HepG2 (cell line): ENCODE measurements around the gene PAK1. TPM values are rescaled to one million over a fixed set of nuclear protein-coding genes. Genes with fewer than 3 reads are reported as not detected.
A peak's percentile ranks its signal among the peaks of the same experiment; 100 is the strongest.

ENCODE experiments used
- ARNT ChIP-seq: fragments of 450-650 bp; IDR thresholded peaks from 2 replicates; pipeline ENCODE4 v1.6.1; 2017
- CBX1 ChIP-seq: IDR thresholded peaks from one replicate; pipeline ENCODE4 v1.6.1; 2016; ENCODE audit warnings: antibody characterized with exemption, low read depth
- FOSL2 ChIP-seq: sonication (generic); formaldehyde crosslinking; IDR thresholded peaks from 2 replicates; pipeline ENCODE4 v1.4.0; 2020; ENCODE audit warnings: missing genetic modification reagents
- HOMEZ ChIP-seq: IDR thresholded peaks from 2 replicates; pipeline ENCODE4 v1.6.1; 2016; ENCODE audit warnings: low read depth
- MEIS2 ChIP-seq: sonication (generic); formaldehyde crosslinking; IDR thresholded peaks from 2 replicates; pipeline ENCODE4 v1.9.0; 2021; ENCODE audit warnings: mild to moderate bottlenecking, missing genetic modification reagents
- MNT ChIP-seq: fragments of 450-650 bp; IDR thresholded peaks from 2 replicates; pipeline ENCODE4 v1.6.1; 2016
- NCOA5 ChIP-seq: sonication (generic); formaldehyde crosslinking; IDR thresholded peaks from 2 replicates; pipeline ENCODE4 v1.4.0; 2020; ENCODE audit warnings: missing genetic modification reagents
- SMAD9 ChIP-seq: sonication (generic); formaldehyde crosslinking; IDR thresholded peaks from 2 replicates; pipeline ENCODE4 v1.5.1; 2020; ENCODE audit warnings: mild to moderate bottlenecking, missing genetic modification reagents
- SRF ChIP-seq: IDR thresholded peaks from 2 replicates; pipeline ENCODE4 v1.6.1; 2011; ENCODE audit warnings: mild to moderate bottlenecking, low read depth, low read length, moderate library complexity
- THYN1 ChIP-seq: sonication (generic); formaldehyde crosslinking; IDR thresholded peaks from 2 replicates; pipeline ENCODE4 v1.8.1; 2023; ENCODE audit warnings: low read depth, mild to moderate bottlenecking, moderate library complexity, missing genetic modification reagents, borderline replicate concordance
- XBP1 ChIP-seq: sonication (generic); formaldehyde crosslinking; IDR thresholded peaks from 2 replicates; pipeline ENCODE4 v1.5.0; 2020; ENCODE audit warnings: missing genetic modification reagents
- ZNF367 ChIP-seq: sonication (generic); formaldehyde crosslinking; IDR thresholded peaks from 2 replicates; pipeline ENCODE4 v1.4.0; 2020; ENCODE audit warnings: missing genetic modification reagents, borderline replicate concordance
- ZNF7 ChIP-seq: IDR thresholded peaks from 2 replicates; pipeline ENCODE4 v1.6.1; 2016; ENCODE audit warnings: missing biosample characterization, missing genetic modification reagents
- ZNF703 ChIP-seq: sonication (generic); formaldehyde crosslinking; IDR thresholded peaks from 2 replicates; pipeline ENCODE4 v1.5.1; 2020; ENCODE audit warnings: missing genetic modification reagents, mild to moderate bottlenecking, moderate library complexity, borderline replicate concordance
- ZNF746 ChIP-seq: sonication (generic); formaldehyde crosslinking; IDR thresholded peaks from 2 replicates; pipeline ENCODE4 v1.8.0; 2022; ENCODE audit warnings: mild to moderate bottlenecking, missing genetic modification reagents
- ZNF878 ChIP-seq: sonication (generic); formaldehyde crosslinking; IDR thresholded peaks from 2 replicates; pipeline ENCODE4 v1.8.1; 2023; ENCODE audit warnings: mild to moderate bottlenecking, missing genetic modification reagents, moderate library complexity
- polyA plus RNA-seq, 8 experiments: library from polyadenylated mRNA; depleted of rRNA in 3 of 8; stranded (reverse) in 7 of 8; unstranded in 1 of 8; fragments of >200 nt; fragmentation: Illumina TruSeq in 4 of 8; extraction: Trizol in 4 of 8; gene quantifications; 2 replicates each; pipeline versions ENCODE4 v1.2.1 to v1.2.3, GENCODE V29; 2011 to 2016; ENCODE audit warnings: low read depth in 4 of 8, missing spikeins in 1 of 8, mixed read lengths in 1 of 8; ENCODE audit not compliant: insufficient read depth in 1 of 8
- total RNA-seq, 5 experiments: library from RNA; depleted of rRNA; stranded (reverse); fragments of >200 nt; fragmentation: Illumina TruSeq; extraction: Trizol; gene quantifications; 2 replicates each; pipeline ENCODE4 v1.2.3, GENCODE V29; 2016; ENCODE audit warnings: low read depth in 1 of 5
- TF ChIP-seq, protein P1 (sequence below): sonication (generic); formaldehyde crosslinking; IDR thresholded peaks from 2 replicates; pipeline ENCODE4 v1.4.0; 2020; ENCODE audit warnings: mild to moderate bottlenecking, missing genetic modification reagents
- TF ChIP-seq, protein P2 (sequence below): sonication (generic); formaldehyde crosslinking; IDR thresholded peaks from 2 replicates; pipeline ENCODE4 v1.8.1; 2023; ENCODE audit warnings: mild to moderate bottlenecking, missing genetic modification reagents, borderline replicate concordance
- TF ChIP-seq, protein P3 (sequence below): sonication (generic); formaldehyde crosslinking; IDR thresholded peaks from 2 replicates; pipeline ENCODE4 v1.4.0; 2020; ENCODE audit warnings: mild to moderate bottlenecking, missing genetic modification reagents
- TF ChIP-seq, protein P4 (sequence below): sonication (generic); formaldehyde crosslinking; IDR thresholded peaks from 2 replicates; pipeline ENCODE4 v1.5.1; 2020; ENCODE audit warnings: missing genetic modification reagents, mild to moderate bottlenecking, borderline replicate concordance

The PAK1 gene
- total and polyA plus RNA-seq, 2 of the 13 experiments (the other 11 are each of a cell fraction or from before 2014, with no cell fraction given), result 1.5 to 4.3 TPM

DNA sequence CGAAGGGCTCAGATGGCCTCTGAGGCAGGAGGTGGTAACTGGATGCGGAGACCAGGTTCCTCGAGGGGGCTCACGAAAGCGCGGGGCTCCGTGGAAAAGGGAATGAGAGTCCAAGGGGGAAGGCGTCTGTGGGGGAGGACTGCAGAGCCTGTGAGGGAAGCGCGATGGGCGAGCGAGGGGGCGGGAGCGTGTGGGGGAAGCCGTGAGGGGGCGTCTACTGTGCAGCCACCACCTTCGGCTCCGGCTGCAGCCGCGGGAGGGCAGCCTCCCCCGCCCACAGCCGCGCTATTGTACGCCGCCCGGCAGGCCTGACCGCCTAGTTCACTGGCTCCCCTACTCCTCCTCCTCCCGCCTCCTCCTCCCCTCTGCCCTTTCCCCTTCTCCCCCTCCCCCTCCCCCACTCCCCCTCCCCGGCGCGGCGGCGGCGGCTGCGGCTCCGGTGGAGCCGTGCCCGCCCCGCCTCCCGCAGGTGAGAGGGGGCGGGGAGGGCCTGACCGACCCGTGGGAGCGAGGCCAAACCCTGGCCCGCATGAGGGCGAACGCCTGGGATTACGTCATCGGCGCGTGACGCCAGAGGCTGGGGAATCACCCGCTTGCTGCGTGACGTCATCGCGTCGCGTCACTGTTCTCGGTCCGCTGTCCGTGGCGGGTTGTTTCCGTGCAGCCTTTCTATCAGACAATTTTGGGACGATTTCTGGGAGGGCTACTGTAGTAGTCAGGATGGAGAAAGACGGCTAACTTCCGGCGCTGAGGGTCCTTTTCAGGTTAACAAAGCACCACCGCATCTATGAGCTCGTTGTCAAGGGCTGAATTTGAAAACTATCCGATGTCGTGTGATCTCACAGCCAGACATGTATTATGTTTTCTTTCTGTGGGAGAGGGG lies at the start of gene PAK1 (continued):
- TF ChIP-seq MNT (no peak), HOMEZ (no peak), THYN1 (CRISPR knock-in tag) (no peak), ZNF703 (CRISPR knock-in tag) (no peak), MEIS2 (CRISPR knock-in tag) (0 out of 2 replicates have a peak, but pooled peaks have one; percentile 39), ARNT (no peak), FOSL2 (CRISPR knock-in tag) (peak; percentile 72), SMAD9 (CRISPR knock-in tag) (no peak), ZNF878 (no peak), SRF (no peak), NCOA5 (CRISPR knock-in tag) (no peak), ZNF367 (no peak), CBX1 (no peak), XBP1 (CRISPR knock-in tag) (no peak), ZNF746 (CRISPR knock-in tag) (no peak), ZNF7 (CRISPR knock-in tag) (no peak)
- TF ChIP-seq, protein P1, sequence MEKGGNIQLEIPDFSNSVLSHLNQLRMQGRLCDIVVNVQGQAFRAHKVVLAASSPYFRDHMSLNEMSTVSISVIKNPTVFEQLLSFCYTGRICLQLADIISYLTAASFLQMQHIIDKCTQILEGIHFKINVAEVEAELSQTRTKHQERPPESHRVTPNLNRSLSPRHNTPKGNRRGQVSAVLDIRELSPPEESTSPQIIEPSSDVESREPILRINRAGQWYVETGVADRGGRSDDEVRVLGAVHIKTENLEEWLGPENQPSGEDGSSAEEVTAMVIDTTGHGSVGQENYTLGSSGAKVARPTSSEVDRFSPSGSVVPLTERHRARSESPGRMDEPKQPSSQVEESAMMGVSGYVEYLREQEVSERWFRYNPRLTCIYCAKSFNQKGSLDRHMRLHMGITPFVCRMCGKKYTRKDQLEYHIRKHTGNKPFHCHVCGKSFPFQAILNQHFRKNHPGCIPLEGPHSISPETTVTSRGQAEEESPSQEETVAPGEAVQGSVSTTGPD (CRISPR knock-in tag), result no peak
- TF ChIP-seq, protein P2, sequence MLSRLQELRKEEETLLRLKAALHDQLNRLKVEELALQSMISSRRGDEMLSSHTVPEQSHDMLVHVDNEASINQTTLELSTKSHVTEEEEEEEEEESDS, result no peak
- TF ChIP-seq, protein P3, sequence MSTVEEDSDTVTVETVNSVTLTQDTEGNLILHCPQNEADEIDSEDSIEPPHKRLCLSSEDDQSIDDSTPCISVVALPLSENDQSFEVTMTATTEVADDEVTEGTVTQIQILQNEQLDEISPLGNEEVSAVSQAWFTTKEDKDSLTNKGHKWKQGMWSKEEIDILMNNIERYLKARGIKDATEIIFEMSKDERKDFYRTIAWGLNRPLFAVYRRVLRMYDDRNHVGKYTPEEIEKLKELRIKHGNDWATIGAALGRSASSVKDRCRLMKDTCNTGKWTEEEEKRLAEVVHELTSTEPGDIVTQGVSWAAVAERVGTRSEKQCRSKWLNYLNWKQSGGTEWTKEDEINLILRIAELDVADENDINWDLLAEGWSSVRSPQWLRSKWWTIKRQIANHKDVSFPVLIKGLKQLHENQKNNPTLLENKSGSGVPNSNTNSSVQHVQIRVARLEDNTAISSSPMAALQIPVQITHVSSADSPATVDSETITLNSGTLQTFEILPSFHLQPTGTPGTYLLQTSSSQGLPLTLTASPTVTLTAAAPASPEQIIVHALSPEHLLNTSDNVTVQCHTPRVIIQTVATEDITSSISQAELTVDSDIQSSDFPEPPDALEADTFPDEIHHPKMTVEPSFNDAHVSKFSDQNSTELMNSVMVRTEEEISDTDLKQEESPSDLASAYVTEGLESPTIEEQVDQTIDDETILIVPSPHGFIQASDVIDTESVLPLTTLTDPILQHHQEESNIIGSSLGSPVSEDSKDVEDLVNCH (CRISPR knock-in tag), result no peak
- TF ChIP-seq, protein P4, sequence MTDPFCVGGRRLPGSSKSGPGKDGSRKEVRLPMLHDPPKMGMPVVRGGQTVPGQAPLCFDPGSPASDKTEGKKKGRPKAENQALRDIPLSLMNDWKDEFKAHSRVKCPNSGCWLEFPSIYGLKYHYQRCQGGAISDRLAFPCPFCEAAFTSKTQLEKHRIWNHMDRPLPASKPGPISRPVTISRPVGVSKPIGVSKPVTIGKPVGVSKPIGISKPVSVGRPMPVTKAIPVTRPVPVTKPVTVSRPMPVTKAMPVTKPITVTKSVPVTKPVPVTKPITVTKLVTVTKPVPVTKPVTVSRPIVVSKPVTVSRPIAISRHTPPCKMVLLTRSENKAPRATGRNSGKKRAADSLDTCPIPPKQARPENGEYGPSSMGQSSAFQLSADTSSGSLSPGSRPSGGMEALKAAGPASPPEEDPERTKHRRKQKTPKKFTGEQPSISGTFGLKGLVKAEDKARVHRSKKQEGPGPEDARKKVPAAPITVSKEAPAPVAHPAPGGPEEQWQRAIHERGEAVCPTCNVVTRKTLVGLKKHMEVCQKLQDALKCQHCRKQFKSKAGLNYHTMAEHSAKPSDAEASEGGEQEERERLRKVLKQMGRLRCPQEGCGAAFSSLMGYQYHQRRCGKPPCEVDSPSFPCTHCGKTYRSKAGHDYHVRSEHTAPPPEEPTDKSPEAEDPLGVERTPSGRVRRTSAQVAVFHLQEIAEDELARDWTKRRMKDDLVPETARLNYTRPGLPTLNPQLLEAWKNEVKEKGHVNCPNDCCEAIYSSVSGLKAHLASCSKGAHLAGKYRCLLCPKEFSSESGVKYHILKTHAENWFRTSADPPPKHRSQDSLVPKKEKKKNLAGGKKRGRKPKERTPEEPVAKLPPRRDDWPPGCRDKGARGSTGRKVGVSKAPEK (CRISPR knock-in tag), result no peak
